Caco-2 (cell line): ENCODE results near the gene RIPPLY3. TPM values are rescaled to one million over a fixed set of nuclear protein-coding genes. Genes with fewer than 3 reads are reported as not detected.

Source experiments
- BruUV-seq: library from RNA; stranded (reverse); fragments of 400-500 nt; replicated peaks from 2 replicates; lab custom pipeline; 2021; lab: Mats Ljungman, UMichigan
- CTCF ChIA-PET: fragments of 300-600 bp; sonication (Branson Sonifier 250); formaldehyde crosslinking; loops from one replicate; lab custom pipeline; 2022; ENCODE audit warnings: antibody characterized with exemption; lab: Charles Lee
- POLR2A ChIA-PET: fragments of 300-600 bp; sonication (Branson Sonifier 250); formaldehyde crosslinking; loops from one replicate; lab custom pipeline; 2022; ENCODE audit warnings: antibody characterized with exemption; lab: Charles Lee
- DNase-seq, 2 experiments: peaks; one replicate each; pipeline versions ENCODE4 v3.0.0 to v3.0.0-alpha.2; 2020 to 2022
- H3K27me3 ChIP-seq: replicated peaks from 2 replicates; pipeline ENCODE4 v1.6.0; 2011; ENCODE audit warnings: low read length; ENCODE audit not compliant: control insufficient read depth, insufficient read depth
- H3K36me3 ChIP-seq: 2 replicates; pipeline ENCODE4 v1.5.1; 2011; ENCODE audit warnings: low read length; ENCODE audit not compliant: control insufficient read depth, insufficient read depth
- H3K4me1 ChIP-seq: fragments of 250-450 bp; sonication (Bioruptor Pico); 2 replicates; pipeline ENCODE4 v1.5.1; 2020; ENCODE audit warnings: mild to moderate bottlenecking
- H3K4me3 ChIP-seq: 2 replicates; pipeline ENCODE4 v1.5.1; 2011; ENCODE audit warnings: low read depth, mild to moderate bottlenecking, control low read depth, low read length
- H3K9me3 ChIP-seq: fragments of 250-450 bp; sonication (Bioruptor Pico); 2 replicates; pipeline ENCODE4 v1.5.1; 2020; ENCODE audit warnings: mild to moderate bottlenecking, moderate library complexity
- H3K27ac Mint-ChIP-seq: one replicate; pipeline ENCODE4 v1.8.0; 2022; ENCODE audit warnings: mixed read lengths; ENCODE audit not compliant: unreplicated experiment
- H3K27me3 Mint-ChIP-seq: one replicate; pipeline ENCODE4 v1.8.0; 2022; ENCODE audit warnings: mixed read lengths; ENCODE audit not compliant: insufficient read depth, unreplicated experiment
- H3K36me3 Mint-ChIP-seq: one replicate; pipeline ENCODE4 v1.8.0; 2022; ENCODE audit warnings: mild to moderate bottlenecking, mixed read lengths; ENCODE audit not compliant: insufficient read depth, unreplicated experiment
- H3K4me1 Mint-ChIP-seq: one replicate; pipeline ENCODE4 v1.8.0; 2022; ENCODE audit warnings: low read depth, mixed read lengths; ENCODE audit not compliant: unreplicated experiment
- H3K4me3 Mint-ChIP-seq: one replicate; pipeline ENCODE4 v1.8.0; 2022; ENCODE audit warnings: mild to moderate bottlenecking, moderate library complexity, mixed read lengths; ENCODE audit not compliant: unreplicated experiment
- H3K9me3 Mint-ChIP-seq: one replicate; pipeline ENCODE4 v1.8.0; 2022; ENCODE audit warnings: mixed read lengths; ENCODE audit not compliant: unreplicated experiment
- intact Hi-C: fragments of 100-400 bp; cut with micrococcal nuclease; formaldehyde crosslinking; loops from one replicate; pipeline ENCODE4 v1.10.0; 2022; ENCODE audit not compliant: unreplicated experiment
- total RNA-seq: library from RNA; stranded (reverse); gene quantifications from 2 replicates; pipeline ENCODE4 v1.2.3, GENCODE V29; 2022
- TF ChIP-seq, protein P1 (sequence below), 2 experiments: fragments of 200-600 bp in 1 of 2; IDR thresholded peaks; 1 replicate in 1 of 2; 2 replicates in 1 of 2; pipeline versions ENCODE4 v1.5.1 to v1.8.0; 2011 to 2022; ENCODE audit warnings: antibody characterized with exemption in 1 of 2, control low read depth in 1 of 2, inconsistent platforms in 1 of 2, low read depth in 1 of 2, low read length in 1 of 2, mild to moderate bottlenecking in 1 of 2, moderate library complexity in 1 of 2; ENCODE audit not compliant: insufficient read depth in 1 of 2, severe bottlenecking in 1 of 2, unreplicated experiment in 1 of 2

RIPPLY3 gene
- total RNA-seq, 1 experiment from 2014 or later = 0.91 TPM

DNA sequence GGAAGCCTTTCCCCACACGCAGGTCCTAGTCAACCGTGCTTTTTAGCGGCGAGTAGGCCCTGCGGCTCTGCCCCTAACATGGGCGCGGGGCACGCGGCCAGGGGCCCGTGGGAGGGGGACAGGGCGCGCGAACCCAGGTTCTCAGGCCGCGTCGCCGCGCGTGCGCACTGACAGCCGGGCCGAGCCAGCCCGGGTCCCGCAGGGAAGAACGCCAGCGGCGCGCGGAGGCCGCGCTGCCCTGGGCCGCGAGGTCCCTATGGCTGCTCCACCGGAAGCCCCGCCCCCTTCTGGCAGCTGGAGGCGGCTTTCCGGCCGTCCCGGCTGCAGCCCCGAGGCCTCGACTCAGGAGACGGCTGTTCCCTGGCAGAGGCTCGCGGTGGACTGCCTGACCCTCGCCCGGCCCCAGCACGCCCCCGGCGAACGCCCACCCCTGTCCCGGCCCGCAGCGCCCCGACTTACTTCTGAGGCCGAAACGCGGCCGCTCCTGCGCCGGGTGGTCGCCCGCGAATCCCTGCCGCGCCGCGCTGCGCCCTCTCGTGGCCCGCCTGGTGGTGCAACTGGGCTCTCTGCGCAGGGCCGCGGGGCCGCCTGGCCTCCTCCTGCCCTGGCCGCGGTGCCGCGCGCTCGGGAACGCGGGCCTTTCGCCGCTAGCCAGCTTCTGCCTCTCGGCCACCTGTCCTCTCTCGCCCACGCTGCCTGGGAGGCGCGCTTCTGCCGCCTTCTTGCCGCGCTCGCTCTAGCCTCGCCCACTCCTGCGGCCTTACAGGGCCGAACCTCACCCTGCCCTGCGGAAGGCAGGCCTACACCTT, 16.6 kb upstream of the RIPPLY3 start:
- Mint-ChIP-seq H3K27me3 (no peaks in the 10 kb centered on the region), H3K9me3 (peaks cover 9% of the 10 kb centered on the region), H3K27ac (peak overlapping the region; percentile 96), H3K4me3 (peak overlapping the region; percentile 96), H3K4me1 (peaks cover 12% of the 10 kb centered on the region), H3K36me3 (peaks cover 17% of the 10 kb centered on the region)
- H3K4me1 ChIP-seq = peaks cover 15% of the 10 kb centered on the region
- DNase-seq = peak; percentile 92 to 95
- intact Hi-C loops = no loop called here
- H3K9me3 ChIP-seq = no peaks in the 10 kb centered on the region
- no peaks in the 10 kb centered on the region for H3K27me3 ChIP-seq
- no peaks in the 10 kb centered on the region for H3K36me3 ChIP-seq
- TF ChIP-seq, protein P1, sequence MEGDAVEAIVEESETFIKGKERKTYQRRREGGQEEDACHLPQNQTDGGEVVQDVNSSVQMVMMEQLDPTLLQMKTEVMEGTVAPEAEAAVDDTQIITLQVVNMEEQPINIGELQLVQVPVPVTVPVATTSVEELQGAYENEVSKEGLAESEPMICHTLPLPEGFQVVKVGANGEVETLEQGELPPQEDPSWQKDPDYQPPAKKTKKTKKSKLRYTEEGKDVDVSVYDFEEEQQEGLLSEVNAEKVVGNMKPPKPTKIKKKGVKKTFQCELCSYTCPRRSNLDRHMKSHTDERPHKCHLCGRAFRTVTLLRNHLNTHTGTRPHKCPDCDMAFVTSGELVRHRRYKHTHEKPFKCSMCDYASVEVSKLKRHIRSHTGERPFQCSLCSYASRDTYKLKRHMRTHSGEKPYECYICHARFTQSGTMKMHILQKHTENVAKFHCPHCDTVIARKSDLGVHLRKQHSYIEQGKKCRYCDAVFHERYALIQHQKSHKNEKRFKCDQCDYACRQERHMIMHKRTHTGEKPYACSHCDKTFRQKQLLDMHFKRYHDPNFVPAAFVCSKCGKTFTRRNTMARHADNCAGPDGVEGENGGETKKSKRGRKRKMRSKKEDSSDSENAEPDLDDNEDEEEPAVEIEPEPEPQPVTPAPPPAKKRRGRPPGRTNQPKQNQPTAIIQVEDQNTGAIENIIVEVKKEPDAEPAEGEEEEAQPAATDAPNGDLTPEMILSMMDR (IDR thresholded peaks at IDR 0.05; ENCODE audit: insufficient read depth in 1 of 2, low read depth in 1 of 2, low read length in 1 of 2, severe bottlenecking in 1 of 2, unreplicated experiment in 1 of 2) = peak in 1 of 2 experiments; percentile 68
- POLR2A ChIA-PET = interaction anchor here (0.5 to 1.7 kb wide), 6 partner anchors 10 to 670 kb away, joined by 3 to 13 read pairs (median 5); partner anchors contain the start of genes PIGP and TTC3
- peak overlapping the region; percentile 46 for H3K4me3 ChIP-seq
- CTCF ChIA-PET = interaction anchor here (1.0 to 2.0 kb wide), 4 partner anchors 11 to 23 kb away, joined by 3 to 17 read pairs (median 6); partner anchors contain the start of gene HLCS
- BruUV-seq = no TSS peak

DNA sequence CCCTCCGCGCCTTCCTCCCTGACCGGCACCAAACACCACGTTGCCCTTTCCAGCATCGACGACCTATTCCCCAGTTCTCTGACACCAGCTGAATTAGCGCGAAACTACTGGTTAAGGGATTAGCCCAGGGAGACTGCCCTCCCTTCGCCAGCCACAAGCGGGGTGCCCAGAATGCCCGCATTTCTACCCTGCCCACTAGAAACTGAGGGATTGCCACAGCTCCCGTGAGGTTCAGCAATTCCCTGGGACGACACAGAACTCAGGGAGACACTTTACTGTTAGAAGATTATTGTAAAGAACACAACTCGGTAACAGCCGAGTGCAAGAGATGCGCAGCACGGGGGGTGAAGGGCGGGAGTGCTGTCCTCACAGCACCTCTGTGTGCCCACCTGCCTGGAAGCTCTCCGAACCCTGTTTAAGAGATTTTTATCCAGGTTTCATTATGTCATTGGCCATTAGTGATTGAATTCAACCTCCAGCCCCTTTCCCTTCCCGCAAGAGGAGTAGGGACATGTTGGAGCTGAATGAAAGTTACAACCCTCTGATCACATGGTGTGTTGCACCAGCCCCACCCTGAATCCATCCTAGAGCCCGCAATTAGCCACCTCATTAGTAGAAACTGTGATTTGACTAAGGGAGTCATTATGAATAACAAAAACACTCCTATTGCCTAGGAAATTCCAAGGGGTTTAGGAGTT, 15.8 kb upstream of the RIPPLY3 start:
- POLR2A ChIA-PET = interaction anchor here (0.6 to 1.7 kb wide), 3 partner anchors 14 to 51 kb away, joined by 3 to 5 read pairs (median 3); partner anchors contain the start of gene HLCS
- peak overlapping the region; percentile 46 for H3K4me3 ChIP-seq
- no peaks in the 10 kb centered on the region for H3K9me3 ChIP-seq
- CTCF ChIA-PET = interaction anchor here (1.0 to 2.0 kb wide), 3 partner anchors 14 to 24 kb away, joined by 3 to 17 read pairs (median 10); partner anchors contain the start of gene HLCS
- no peaks in the 10 kb centered on the region for H3K36me3 ChIP-seq
- Mint-ChIP-seq H3K9me3 (peaks cover 9% of the 10 kb centered on the region), H3K36me3 (peaks cover 17% of the 10 kb centered on the region), H3K27ac (peak overlapping the region; percentile 96), H3K4me1 (peaks cover 12% of the 10 kb centered on the region), H3K27me3 (no peaks in the 10 kb centered on the region), H3K4me3 (peak overlapping the region; percentile 96)
- no peak for DNase-seq
- TF ChIP-seq, protein P1 (IDR thresholded peaks at IDR 0.05; ENCODE audit: insufficient read depth in 1 of 2, low read depth in 1 of 2, low read length in 1 of 2, severe bottlenecking in 1 of 2, unreplicated experiment in 1 of 2) = no peak
- H3K27me3 ChIP-seq = no peaks in the 10 kb centered on the region
- peaks cover 15% of the 10 kb centered on the region for H3K4me1 ChIP-seq
- intact Hi-C loops = no loop called here
- TSS peak; percentile 54 for BruUV-seq

DNA sequence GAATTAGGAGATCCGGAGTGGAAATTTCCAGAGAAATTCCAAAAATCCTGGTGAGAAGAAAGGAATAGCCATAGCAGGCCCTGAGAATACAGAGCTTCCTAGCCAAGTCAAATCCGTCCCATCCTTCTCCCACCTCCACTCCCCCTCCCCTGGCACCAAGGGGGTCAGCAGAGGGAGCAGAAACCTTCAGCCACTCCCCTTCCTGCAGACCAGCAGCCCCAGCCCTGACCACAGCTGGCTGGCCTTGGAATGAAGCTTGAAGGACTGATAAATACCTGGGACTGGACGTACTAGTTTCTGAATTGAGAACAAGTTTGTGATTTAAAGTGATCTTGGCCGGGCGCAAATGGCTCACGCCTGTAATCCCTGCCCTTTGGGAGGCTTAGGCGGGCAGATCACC, 13.8 kb upstream of the RIPPLY3 start:
- DNase-seq = no peak
- no TSS peak for BruUV-seq
- Histone ChIP-seq H3K4me1 (peaks cover 13% of the 10 kb centered on the region), H3K36me3 (no peaks in the 10 kb centered on the region), H3K9me3 (no peaks in the 10 kb centered on the region), H3K27me3 (no peaks in the 10 kb centered on the region), H3K4me3 (no peak overlapping the region)
- Mint-ChIP-seq H3K27ac (no peak overlapping the region), H3K4me1 (peaks cover 11% of the 10 kb centered on the region), H3K36me3 (peaks cover 12% of the 10 kb centered on the region), H3K9me3 (no peaks in the 10 kb centered on the region), H3K4me3 (no peak overlapping the region), H3K27me3 (no peaks in the 10 kb centered on the region)
- ChIA-PET CTCF (interaction anchor here (1.2 kb wide), 1 partner anchor 16 kb away, joined by 5 read pairs; no protein-coding TSS in a partner anchor), POLR2A (no interaction called here)
- intact Hi-C loops = no loop called here
- TF ChIP-seq, protein P1 (IDR thresholded peaks at IDR 0.05; ENCODE audit: insufficient read depth in 1 of 2, low read depth in 1 of 2, low read length in 1 of 2, severe bottlenecking in 1 of 2, unreplicated experiment in 1 of 2) = no peak
